Measurements from ENCODE around the gene SLC6A18.
A peak's percentile ranks its signal among the peaks of the same experiment; 100 is the strongest.
"Not testable (repeated sequence)": the region's sequence is repeated elsewhere in the genome, so short reads cannot be mapped to it uniquely, and the experiment has no call there.

Gene SLC6A18

GRCh38 chr5:1281038-1281882 lies 56.1 kb downstream of the SLC6A18 start:
- no peaks in the 10 kb centered on the region for H3K4me1 ChIP-seq
- intact Hi-C loops (cut with DNase I; ENCODE audit: low total_unique reads): no loop called here
- H3K27me3 ChIP-seq: no peaks in the 10 kb centered on the region
- H3K4me3 ChIP-seq: no peak overlapping the region
- TF ChIP-seq, protein P1, sequence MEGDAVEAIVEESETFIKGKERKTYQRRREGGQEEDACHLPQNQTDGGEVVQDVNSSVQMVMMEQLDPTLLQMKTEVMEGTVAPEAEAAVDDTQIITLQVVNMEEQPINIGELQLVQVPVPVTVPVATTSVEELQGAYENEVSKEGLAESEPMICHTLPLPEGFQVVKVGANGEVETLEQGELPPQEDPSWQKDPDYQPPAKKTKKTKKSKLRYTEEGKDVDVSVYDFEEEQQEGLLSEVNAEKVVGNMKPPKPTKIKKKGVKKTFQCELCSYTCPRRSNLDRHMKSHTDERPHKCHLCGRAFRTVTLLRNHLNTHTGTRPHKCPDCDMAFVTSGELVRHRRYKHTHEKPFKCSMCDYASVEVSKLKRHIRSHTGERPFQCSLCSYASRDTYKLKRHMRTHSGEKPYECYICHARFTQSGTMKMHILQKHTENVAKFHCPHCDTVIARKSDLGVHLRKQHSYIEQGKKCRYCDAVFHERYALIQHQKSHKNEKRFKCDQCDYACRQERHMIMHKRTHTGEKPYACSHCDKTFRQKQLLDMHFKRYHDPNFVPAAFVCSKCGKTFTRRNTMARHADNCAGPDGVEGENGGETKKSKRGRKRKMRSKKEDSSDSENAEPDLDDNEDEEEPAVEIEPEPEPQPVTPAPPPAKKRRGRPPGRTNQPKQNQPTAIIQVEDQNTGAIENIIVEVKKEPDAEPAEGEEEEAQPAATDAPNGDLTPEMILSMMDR (IDR thresholded peaks at IDR 0.05): no peak
- H3K9me3 ChIP-seq: peaks cover 0 to 16% (median 6%) of the 10 kb centered on the region in 3 donors
- no peaks in the 10 kb centered on the region for H3K36me3 ChIP-seq
- DNase-seq: no peak
- no peak overlapping the region for H3K27ac ChIP-seq

GRCh38 chr5:1282131-1282992 lies 57.2 kb downstream of the SLC6A18 start:
- no peak for DNase-seq
- no peaks in the 10 kb centered on the region for H3K4me1 ChIP-seq
- TF ChIP-seq, protein P1 (IDR thresholded peaks at IDR 0.05): no peak
- no peaks in the 10 kb centered on the region for H3K36me3 ChIP-seq
- no peaks in the 10 kb centered on the region for H3K27me3 ChIP-seq
- intact Hi-C loops (cut with DNase I; ENCODE audit: low total_unique reads): no loop called here
- peaks cover 0 to 16% (median 6%) of the 10 kb centered on the region in 3 donors for H3K9me3 ChIP-seq
- no peak overlapping the region for H3K27ac ChIP-seq
- no peak overlapping the region for H3K4me3 ChIP-seq

- H3K27me3 ChIP-seq; H3K36me3 ChIP-seq; intact Hi-C loops (cut with DNase I; ENCODE audit: low total_unique reads); H3K4me1 ChIP-seq; H3K4me3 ChIP-seq; H3K27ac ChIP-seq: not testable (repeated sequence)
- DNase-seq: peak in 1 of 2 donors; percentile 50
- peaks cover 0 to 16% (median 6%) of the 10 kb centered on the region in 3 donors for H3K9me3 ChIP-seq
Measured at GRCh38 chr5:1282993-1283728, 58.0 kb downstream of the SLC6A18 start.

GRCh38 chr5:1283729-1284041 lies 58.5 kb downstream of the SLC6A18 start:
- intact Hi-C loops (cut with DNase I; ENCODE audit: low total_unique reads); DNase-seq; H3K4me3 ChIP-seq; H3K4me1 ChIP-seq; H3K27me3 ChIP-seq; H3K36me3 ChIP-seq; H3K27ac ChIP-seq: not testable (repeated sequence)
- H3K9me3 ChIP-seq: peaks cover 0 to 17% (median 8%) of the 10 kb centered on the region in 3 donors

DNA sequence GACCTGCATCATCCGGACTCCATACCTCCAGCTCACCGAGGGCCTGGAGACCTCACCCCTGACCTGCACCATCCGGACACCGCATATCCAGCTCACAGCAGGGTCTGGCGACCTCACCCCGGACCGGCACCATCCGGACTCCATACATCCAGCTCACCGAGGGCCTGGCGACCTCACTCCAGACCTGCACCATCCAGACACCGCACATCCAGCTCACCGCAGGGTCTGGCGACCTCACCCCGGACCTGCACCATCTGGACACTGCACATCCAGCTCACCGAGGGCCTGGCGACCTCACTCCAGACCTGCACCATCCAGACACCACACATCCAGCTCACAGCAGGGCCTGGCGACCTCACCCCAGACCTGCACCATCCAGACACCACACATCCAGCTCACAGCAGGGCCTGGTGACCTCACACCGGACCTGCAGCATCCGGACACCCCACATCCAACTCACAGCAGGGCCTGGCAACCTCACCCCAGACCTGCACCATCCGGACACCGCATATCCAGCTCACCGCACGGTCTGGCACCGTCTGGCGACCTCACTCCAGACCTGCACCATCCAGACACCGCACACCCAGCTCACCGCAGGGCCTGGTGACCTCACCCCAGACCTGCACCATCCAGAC lies 59.3 kb downstream of the SLC6A18 start:
- H3K4me1 ChIP-seq; DNase-seq; intact Hi-C loops (cut with DNase I; ENCODE audit: low total_unique reads): not testable (repeated sequence)

GRCh38 chr5:1285141-1285540 lies 60.0 kb downstream of the SLC6A18 start:
- Histone ChIP-seq H3K27ac (no peak overlapping the region), H3K27me3 (no peaks in the 10 kb centered on the region), H3K36me3 (no peaks in the 10 kb centered on the region), H3K4me3 (no peak overlapping the region), H3K4me1 (no peaks in the 10 kb centered on the region), H3K9me3 (peaks cover 0 to 9% (median 9%) of the 10 kb centered on the region in 3 donors)
- intact Hi-C loops (cut with DNase I; ENCODE audit: low total_unique reads): no loop called here
- DNase-seq: no peak
- TF ChIP-seq, protein P1 (IDR thresholded peaks at IDR 0.05): no peak

More for the DNA sequence above, 59.3 kb downstream of the SLC6A18 start:
- peaks cover 0 to 13% (median 9%) of the 10 kb centered on the region in 3 donors for H3K9me3 ChIP-seq
- not testable (repeated sequence) for H3K27me3 ChIP-seq, H3K4me3 ChIP-seq, H3K27ac ChIP-seq, H3K36me3 ChIP-seq
